ENCODE data around the gene MAMLD1.
"Not testable (repeated sequence)": the region's sequence is repeated elsewhere in the genome, so short reads cannot be mapped to it uniquely, and the experiment has no call there.

Gene MAMLD1

GRCh38 chrX:150329868-150330267 is 33.2 kb upstream of the MAMLD1 start:
- Histone ChIP-seq H3K4me1 (ENCODE audit: control insufficient read depth, insufficient read depth, low read length, poor library complexity, severe bottlenecking) (no peaks in the 10 kb centered on the region), H3K9me3 (ENCODE audit: control insufficient read depth, low read length) (no peaks in the 10 kb centered on the region), H3K4me3 (ENCODE audit: insufficient read depth, low read depth, low read length, poor library complexity, severe bottlenecking) (no peak overlapping the region), H3K27me3 (replicated peaks; ENCODE audit: control insufficient read depth, insufficient read depth, low read length, poor library complexity, severe bottlenecking) (no peaks in the 10 kb centered on the region), H3K27ac (ENCODE audit: insufficient read depth, low read length, poor library complexity, severe bottlenecking) (no peak overlapping the region), H3K36me3 (ENCODE audit: control insufficient read depth, insufficient read depth, low read length) (no peaks in the 10 kb centered on the region)
- DNase-seq = no peak

GRCh38 chrX:150332023-150332422 is 31.1 kb upstream of the MAMLD1 start:
- DNase-seq = no peak
- Histone ChIP-seq H3K4me1 (ENCODE audit: control insufficient read depth, insufficient read depth, low read length, poor library complexity, severe bottlenecking) (no peaks in the 10 kb centered on the region), H3K27ac (ENCODE audit: insufficient read depth, low read length, poor library complexity, severe bottlenecking) (no peak overlapping the region), H3K36me3 (ENCODE audit: control insufficient read depth, insufficient read depth, low read length) (no peaks in the 10 kb centered on the region), H3K4me3 (ENCODE audit: insufficient read depth, low read depth, low read length, poor library complexity, severe bottlenecking) (no peak overlapping the region), H3K27me3 (replicated peaks; ENCODE audit: control insufficient read depth, insufficient read depth, low read length, poor library complexity, severe bottlenecking) (no peaks in the 10 kb centered on the region), H3K9me3 (ENCODE audit: control insufficient read depth, low read length) (no peaks in the 10 kb centered on the region)

GRCh38 chrX:150334100-150334499 is 29.0 kb upstream of the MAMLD1 start:
- no peak overlapping the region for H3K4me3 ChIP-seq (ENCODE audit: insufficient read depth, low read depth, low read length, poor library complexity, severe bottlenecking)
- no peaks in the 10 kb centered on the region for H3K27me3 ChIP-seq (replicated peaks; ENCODE audit: control insufficient read depth, insufficient read depth, low read length, poor library complexity, severe bottlenecking)
- H3K9me3 ChIP-seq (ENCODE audit: control insufficient read depth, low read length) = no peaks in the 10 kb centered on the region
- H3K27ac ChIP-seq (ENCODE audit: insufficient read depth, low read length, poor library complexity, severe bottlenecking) = no peak overlapping the region
- DNase-seq = no peak
- no peaks in the 10 kb centered on the region for H3K36me3 ChIP-seq (ENCODE audit: control insufficient read depth, insufficient read depth, low read length)
- no peaks in the 10 kb centered on the region for H3K4me1 ChIP-seq (ENCODE audit: control insufficient read depth, insufficient read depth, low read length, poor library complexity, severe bottlenecking)

- no peaks in the 10 kb centered on the region for H3K9me3 ChIP-seq (ENCODE audit: control insufficient read depth, low read length)
- H3K4me3 ChIP-seq (ENCODE audit: insufficient read depth, low read depth, low read length, poor library complexity, severe bottlenecking) = no peak overlapping the region
- DNase-seq = no peak
- H3K27me3 ChIP-seq (replicated peaks; ENCODE audit: control insufficient read depth, insufficient read depth, low read length, poor library complexity, severe bottlenecking) = no peaks in the 10 kb centered on the region
- no peaks in the 10 kb centered on the region for H3K36me3 ChIP-seq (ENCODE audit: control insufficient read depth, insufficient read depth, low read length)
- no peaks in the 10 kb centered on the region for H3K4me1 ChIP-seq (ENCODE audit: control insufficient read depth, insufficient read depth, low read length, poor library complexity, severe bottlenecking)
- H3K27ac ChIP-seq (ENCODE audit: insufficient read depth, low read length, poor library complexity, severe bottlenecking) = no peak overlapping the region
Measured at GRCh38 chrX:150334981-150335380, 28.1 kb upstream of the MAMLD1 start.

- Histone ChIP-seq H3K4me1 (ENCODE audit: control insufficient read depth, insufficient read depth, low read length, poor library complexity, severe bottlenecking) (no peaks in the 10 kb centered on the region), H3K9me3 (ENCODE audit: control insufficient read depth, low read length) (no peaks in the 10 kb centered on the region), H3K4me3 (ENCODE audit: insufficient read depth, low read depth, low read length, poor library complexity, severe bottlenecking) (no peak overlapping the region), H3K36me3 (ENCODE audit: control insufficient read depth, insufficient read depth, low read length) (no peaks in the 10 kb centered on the region), H3K27ac (ENCODE audit: insufficient read depth, low read length, poor library complexity, severe bottlenecking) (no peak overlapping the region), H3K27me3 (replicated peaks; ENCODE audit: control insufficient read depth, insufficient read depth, low read length, poor library complexity, severe bottlenecking) (no peaks in the 10 kb centered on the region)
- no peak for DNase-seq
Measured at GRCh38 chrX:150337026-150337425, 26.1 kb upstream of the MAMLD1 start.

- Histone ChIP-seq H3K27me3 (replicated peaks; ENCODE audit: control insufficient read depth, insufficient read depth, low read length, poor library complexity, severe bottlenecking) (no peaks in the 10 kb centered on the region), H3K36me3 (ENCODE audit: control insufficient read depth, insufficient read depth, low read length) (no peaks in the 10 kb centered on the region), H3K4me3 (ENCODE audit: insufficient read depth, low read depth, low read length, poor library complexity, severe bottlenecking) (no peak overlapping the region)
Measured at GRCh38 chrX:150337536-150337935, 25.6 kb upstream of the MAMLD1 start.

GRCh38 chrX:150338615-150339014 is 24.5 kb upstream of the MAMLD1 start:
- no peaks in the 10 kb centered on the region for H3K27me3 ChIP-seq (replicated peaks; ENCODE audit: control insufficient read depth, insufficient read depth, low read length, poor library complexity, severe bottlenecking)
- H3K27ac ChIP-seq (ENCODE audit: insufficient read depth, low read length, poor library complexity, severe bottlenecking) = no peak overlapping the region
- no peaks in the 10 kb centered on the region for H3K9me3 ChIP-seq (ENCODE audit: control insufficient read depth, low read length)
- H3K36me3 ChIP-seq (ENCODE audit: control insufficient read depth, insufficient read depth, low read length) = no peaks in the 10 kb centered on the region
- no peak overlapping the region for H3K4me3 ChIP-seq (ENCODE audit: insufficient read depth, low read depth, low read length, poor library complexity, severe bottlenecking)
- DNase-seq = no peak
- H3K4me1 ChIP-seq (ENCODE audit: control insufficient read depth, insufficient read depth, low read length, poor library complexity, severe bottlenecking) = no peaks in the 10 kb centered on the region

More at GRCh38 chrX:150337536-150337935, 25.6 kb upstream of the MAMLD1 start:
- Histone ChIP-seq H3K27ac (ENCODE audit: insufficient read depth, low read length, poor library complexity, severe bottlenecking) (no peak overlapping the region), H3K4me1 (ENCODE audit: control insufficient read depth, insufficient read depth, low read length, poor library complexity, severe bottlenecking) (no peaks in the 10 kb centered on the region), H3K9me3 (ENCODE audit: control insufficient read depth, low read length) (no peaks in the 10 kb centered on the region)
- no peak for DNase-seq

GRCh38 chrX:150339736-150340135 is 23.4 kb upstream of the MAMLD1 start:
- no peaks in the 10 kb centered on the region for H3K27me3 ChIP-seq (replicated peaks; ENCODE audit: control insufficient read depth, insufficient read depth, low read length, poor library complexity, severe bottlenecking)
- H3K27ac ChIP-seq (ENCODE audit: insufficient read depth, low read length, poor library complexity, severe bottlenecking) = no peak overlapping the region
- no peaks in the 10 kb centered on the region for H3K4me1 ChIP-seq (ENCODE audit: control insufficient read depth, insufficient read depth, low read length, poor library complexity, severe bottlenecking)
- H3K36me3 ChIP-seq (ENCODE audit: control insufficient read depth, insufficient read depth, low read length) = no peaks in the 10 kb centered on the region
- no peak for DNase-seq
- H3K9me3 ChIP-seq (ENCODE audit: control insufficient read depth, low read length) = no peaks in the 10 kb centered on the region
- H3K4me3 ChIP-seq (ENCODE audit: insufficient read depth, low read depth, low read length, poor library complexity, severe bottlenecking) = no peak overlapping the region

- not testable (repeated sequence) for DNase-seq; H3K4me1 ChIP-seq (ENCODE audit: control insufficient read depth, insufficient read depth, low read length, poor library complexity, severe bottlenecking); H3K27ac ChIP-seq (ENCODE audit: insufficient read depth, low read length, poor library complexity, severe bottlenecking); H3K4me3 ChIP-seq (ENCODE audit: insufficient read depth, low read depth, low read length, poor library complexity, severe bottlenecking); H3K36me3 ChIP-seq (ENCODE audit: control insufficient read depth, insufficient read depth, low read length); H3K9me3 ChIP-seq (ENCODE audit: control insufficient read depth, low read length); H3K27me3 ChIP-seq (replicated peaks; ENCODE audit: control insufficient read depth, insufficient read depth, low read length, poor library complexity, severe bottlenecking)
Measured at GRCh38 chrX:150340326-150340725, 22.8 kb upstream of the MAMLD1 start.

GRCh38 chrX:150347471-150347870 is 15.6 kb upstream of the MAMLD1 start:
- Histone ChIP-seq H3K9me3 (ENCODE audit: control insufficient read depth, low read length) (no peaks in the 10 kb centered on the region), H3K27ac (ENCODE audit: insufficient read depth, low read length, poor library complexity, severe bottlenecking) (no peak overlapping the region), H3K4me1 (ENCODE audit: control insufficient read depth, insufficient read depth, low read length, poor library complexity, severe bottlenecking) (no peaks in the 10 kb centered on the region), H3K27me3 (replicated peaks; ENCODE audit: control insufficient read depth, insufficient read depth, low read length, poor library complexity, severe bottlenecking) (no peaks in the 10 kb centered on the region), H3K4me3 (ENCODE audit: insufficient read depth, low read depth, low read length, poor library complexity, severe bottlenecking) (no peak overlapping the region), H3K36me3 (ENCODE audit: control insufficient read depth, insufficient read depth, low read length) (no peaks in the 10 kb centered on the region)
- DNase-seq = no peak

GRCh38 chrX:150348365-150348764 is 14.8 kb upstream of the MAMLD1 start:
- H3K27ac ChIP-seq (ENCODE audit: insufficient read depth, low read length, poor library complexity, severe bottlenecking) = no peak overlapping the region

More at GRCh38 chrX:150348365-150348764, 14.8 kb upstream of the MAMLD1 start:
- H3K4me1 ChIP-seq (ENCODE audit: control insufficient read depth, insufficient read depth, low read length, poor library complexity, severe bottlenecking) = no peaks in the 10 kb centered on the region
- no peak overlapping the region for H3K4me3 ChIP-seq (ENCODE audit: insufficient read depth, low read depth, low read length, poor library complexity, severe bottlenecking)
- no peak for DNase-seq
- H3K36me3 ChIP-seq (ENCODE audit: control insufficient read depth, insufficient read depth, low read length) = no peaks in the 10 kb centered on the region
- no peaks in the 10 kb centered on the region for H3K9me3 ChIP-seq (ENCODE audit: control insufficient read depth, low read length)
- no peaks in the 10 kb centered on the region for H3K27me3 ChIP-seq (replicated peaks; ENCODE audit: control insufficient read depth, insufficient read depth, low read length, poor library complexity, severe bottlenecking)
